GM12875 (cell line): ENCODE measurements around the gene DUSP9.
"Not testable (repeated sequence)": the region's sequence is repeated elsewhere in the genome, so short reads cannot be mapped to it uniquely, and the experiment has no call there.

Experiments used
- H3K4me3 ChIP-seq: one replicate; pipeline ENCODE4 v1.5.1; 2011; ENCODE audit warnings: low read depth, low read length, control low read depth
- TF ChIP-seq, protein P1 (sequence below): IDR thresholded peaks from 2 replicates; pipeline ENCODE4 v1.5.1; 2011; ENCODE audit warnings: low read depth, mild to moderate bottlenecking, control low read depth, inconsistent platforms, low read length, moderate library complexity, borderline replicate concordance; ENCODE audit not compliant: insufficient read depth

The DUSP9 gene

DNA sequence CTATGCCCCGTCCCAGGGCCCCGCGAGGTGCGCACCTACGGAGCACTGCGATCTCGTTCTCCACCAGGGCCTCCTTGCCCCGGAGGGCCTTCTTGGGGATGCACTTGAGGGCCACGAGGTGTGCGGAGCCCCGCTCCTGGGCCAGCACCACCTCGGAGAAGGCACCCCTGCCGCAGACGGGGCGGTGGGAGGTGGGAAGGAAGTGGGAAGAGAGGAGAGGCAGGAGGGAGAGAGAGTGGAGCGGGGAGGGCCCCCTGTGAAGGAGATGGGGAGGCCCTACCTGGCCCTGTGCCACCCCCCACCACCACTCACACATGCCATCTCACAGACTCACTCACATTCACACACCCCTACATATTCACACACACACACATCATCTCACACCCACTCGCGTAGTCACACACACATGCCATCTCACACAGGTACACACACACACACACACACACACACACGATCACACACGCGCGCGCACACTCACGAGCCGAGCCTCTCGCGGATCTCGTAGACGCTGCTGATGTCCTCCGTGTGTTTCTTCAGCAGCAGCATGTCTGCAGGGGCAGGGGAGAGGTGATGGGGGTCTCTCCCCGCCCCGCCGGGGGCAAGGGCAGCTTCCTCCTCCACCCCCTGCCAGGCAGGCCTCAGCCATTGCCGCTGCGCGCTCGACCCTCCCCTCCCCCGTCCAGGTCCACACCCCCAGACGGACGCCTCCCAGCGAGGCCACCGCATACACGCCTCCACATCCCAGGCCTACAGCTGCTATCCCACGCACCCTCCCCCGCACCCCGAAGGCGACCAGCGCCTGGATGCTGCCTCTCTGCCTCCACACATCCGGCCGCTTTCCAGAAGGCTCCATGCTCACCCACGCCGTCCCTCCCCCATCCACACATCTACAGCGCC, 25.8 kb downstream of the DUSP9 start:
- TF ChIP-seq, protein P1, sequence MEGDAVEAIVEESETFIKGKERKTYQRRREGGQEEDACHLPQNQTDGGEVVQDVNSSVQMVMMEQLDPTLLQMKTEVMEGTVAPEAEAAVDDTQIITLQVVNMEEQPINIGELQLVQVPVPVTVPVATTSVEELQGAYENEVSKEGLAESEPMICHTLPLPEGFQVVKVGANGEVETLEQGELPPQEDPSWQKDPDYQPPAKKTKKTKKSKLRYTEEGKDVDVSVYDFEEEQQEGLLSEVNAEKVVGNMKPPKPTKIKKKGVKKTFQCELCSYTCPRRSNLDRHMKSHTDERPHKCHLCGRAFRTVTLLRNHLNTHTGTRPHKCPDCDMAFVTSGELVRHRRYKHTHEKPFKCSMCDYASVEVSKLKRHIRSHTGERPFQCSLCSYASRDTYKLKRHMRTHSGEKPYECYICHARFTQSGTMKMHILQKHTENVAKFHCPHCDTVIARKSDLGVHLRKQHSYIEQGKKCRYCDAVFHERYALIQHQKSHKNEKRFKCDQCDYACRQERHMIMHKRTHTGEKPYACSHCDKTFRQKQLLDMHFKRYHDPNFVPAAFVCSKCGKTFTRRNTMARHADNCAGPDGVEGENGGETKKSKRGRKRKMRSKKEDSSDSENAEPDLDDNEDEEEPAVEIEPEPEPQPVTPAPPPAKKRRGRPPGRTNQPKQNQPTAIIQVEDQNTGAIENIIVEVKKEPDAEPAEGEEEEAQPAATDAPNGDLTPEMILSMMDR, result no peak
- no peak overlapping the region for H3K4me3 ChIP-seq

DNA sequence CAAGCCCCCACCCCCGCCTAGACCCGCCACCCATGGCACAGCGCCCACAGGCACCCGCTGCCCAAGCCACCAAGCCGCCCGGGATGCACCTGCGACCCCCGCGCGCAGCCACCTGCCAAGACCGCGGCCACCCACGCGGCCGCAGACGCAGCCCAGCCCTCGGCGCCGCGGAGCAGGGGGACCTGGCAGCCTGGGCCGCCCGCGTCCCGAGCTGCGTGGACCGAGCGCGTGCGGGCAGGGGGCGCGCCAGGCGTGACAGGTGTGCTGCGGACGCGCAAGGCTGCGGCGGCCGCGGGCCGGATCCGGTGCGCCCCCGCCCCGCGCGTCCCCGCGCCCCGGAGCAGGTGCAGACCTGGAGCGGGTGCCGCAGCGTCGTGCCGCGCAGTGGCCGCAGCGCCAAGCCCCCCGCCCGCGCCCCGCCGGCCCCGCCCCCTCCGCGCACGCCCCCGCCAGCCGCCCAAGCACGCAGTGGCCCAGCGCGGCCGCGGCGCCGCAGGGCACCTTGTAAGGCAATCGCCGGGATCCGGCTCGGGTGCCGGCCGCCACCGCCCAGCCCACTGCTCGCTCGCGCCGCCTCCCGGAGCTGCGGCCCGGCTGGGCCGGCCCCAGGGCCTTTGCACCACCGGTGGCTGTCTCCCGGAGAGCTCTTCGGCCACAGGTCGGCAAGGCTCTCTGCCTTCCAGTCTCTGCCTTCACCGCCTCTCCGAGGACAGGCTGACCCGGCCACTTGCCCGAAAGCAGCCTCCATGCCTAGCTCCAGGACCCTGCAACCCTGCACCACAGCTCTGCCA, 26.6 kb downstream of the DUSP9 start, which contains the start of gene PNCK:
TSS of gene PNCK (minus strand) at position 386 of the 791 bp plus-strand sequence. CDS start 737 bp downstream, outside the sequence.
- no peak within 1 kb of the TSS for H3K4me3 ChIP-seq
- TF ChIP-seq, protein P1, result no peak

DNA sequence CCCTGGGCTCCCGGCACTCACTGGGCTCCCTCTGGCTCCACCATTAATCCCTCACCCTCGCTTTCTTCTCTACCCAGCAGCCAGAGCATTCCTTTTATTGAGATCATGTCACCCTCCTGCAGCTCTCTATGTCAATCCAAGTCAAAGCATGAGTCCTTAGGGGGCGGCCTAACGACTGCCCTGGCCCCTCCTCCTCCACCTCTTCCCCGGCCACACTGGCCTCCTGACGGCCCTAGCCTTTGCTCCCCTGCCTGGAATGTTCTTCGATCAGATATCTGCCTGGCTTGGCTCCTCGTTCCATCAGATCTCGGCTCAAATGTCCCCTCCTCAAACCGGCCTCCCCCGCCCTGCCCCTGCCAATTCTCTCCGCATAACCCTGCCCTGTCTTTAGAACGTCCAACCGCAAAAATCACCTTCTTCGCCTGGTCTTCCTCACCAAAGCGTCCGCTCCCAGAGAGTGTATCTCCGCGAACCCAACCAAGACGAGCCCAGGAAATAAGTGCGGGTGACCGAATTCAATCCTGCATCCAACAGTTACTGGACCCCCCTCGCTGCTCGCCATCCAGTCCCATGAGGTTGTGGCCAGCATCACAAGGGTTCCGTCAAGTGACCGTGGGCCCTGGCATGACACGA, 27.3 kb downstream of the DUSP9 start:
- TF ChIP-seq, protein P1, result no peak
- H3K4me3 ChIP-seq, result no peak overlapping the region

DNA sequence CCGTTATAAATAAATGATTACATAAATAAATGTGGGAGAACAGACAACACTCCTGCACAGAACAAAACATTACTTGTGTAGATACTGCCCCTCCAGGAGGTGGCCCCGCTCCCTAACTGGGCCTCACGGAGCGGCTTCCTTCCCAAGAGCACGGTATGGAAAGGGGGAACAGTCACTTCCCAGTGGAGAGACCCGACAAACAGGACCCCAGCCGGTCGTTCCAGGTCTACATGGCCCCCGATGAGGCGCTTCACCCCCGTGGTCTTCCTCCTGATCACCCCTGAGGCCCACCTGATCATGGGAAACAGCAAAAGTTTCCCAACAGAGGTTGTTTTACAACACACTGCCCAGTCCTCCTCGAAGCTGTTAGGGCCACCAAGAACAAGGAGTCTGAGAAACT, 34.2 kb downstream of the DUSP9 start:
- TF ChIP-seq, protein P1, result no peak
- H3K4me3 ChIP-seq, result no peak overlapping the region

DNA sequence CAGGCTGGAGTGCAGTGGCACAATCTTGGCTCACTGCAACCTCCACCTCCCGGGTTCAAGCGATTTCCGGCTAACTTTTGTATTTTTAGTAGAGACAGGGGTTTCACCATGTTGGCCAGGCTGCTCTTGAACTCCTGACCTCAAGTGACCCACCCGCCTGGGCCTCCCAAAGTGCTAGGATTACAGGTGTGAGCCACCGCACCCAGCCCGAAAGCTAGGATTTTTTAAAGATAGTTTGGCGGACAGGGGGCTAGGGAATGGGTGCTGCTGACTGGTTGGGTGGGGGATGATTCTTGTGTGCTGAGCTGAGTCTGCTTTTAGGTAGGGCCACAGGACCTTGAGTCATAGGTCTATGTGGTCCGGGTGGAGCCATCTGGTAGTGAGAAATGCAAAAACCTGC, 36.5 kb downstream of the DUSP9 start:
- H3K4me3 ChIP-seq, result not testable (repeated sequence)

DNA sequence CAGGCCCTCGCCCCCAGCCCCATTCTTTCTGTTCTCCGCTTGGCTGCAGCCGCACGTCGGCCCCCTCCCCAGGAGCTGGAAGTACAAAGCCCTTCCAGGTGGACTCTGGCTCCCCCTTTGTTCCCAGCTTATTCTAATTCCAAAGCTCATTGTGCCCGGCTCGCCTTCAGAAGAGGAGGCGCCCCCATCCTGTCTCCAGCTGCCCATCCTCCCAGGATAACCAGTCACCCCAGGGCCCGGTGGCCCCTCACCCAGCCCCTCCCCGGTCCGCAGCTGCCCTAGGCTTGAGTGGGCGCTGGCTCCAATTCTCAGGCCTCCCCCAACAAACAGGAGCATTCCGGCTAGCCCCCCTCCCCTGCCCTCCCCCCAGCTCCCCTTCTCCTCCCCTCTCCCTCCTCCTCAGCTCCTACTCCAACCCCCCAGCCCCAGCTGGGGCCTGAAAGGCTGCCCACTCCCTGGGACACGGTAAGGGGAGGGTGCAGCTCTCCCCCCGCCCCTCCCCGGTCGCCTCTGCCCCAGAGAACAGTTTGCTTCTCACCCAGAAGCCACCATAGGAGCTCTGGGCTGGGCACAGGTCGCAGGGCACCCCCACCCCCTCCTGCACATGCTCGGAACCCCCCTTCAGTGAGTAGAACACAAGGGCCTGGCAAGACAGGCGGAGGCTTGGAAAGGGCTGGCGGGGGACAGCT, 37.6 kb downstream of the DUSP9 start:
- TF ChIP-seq, protein P1, result no peak
- no peak overlapping the region for H3K4me3 ChIP-seq

DNA sequence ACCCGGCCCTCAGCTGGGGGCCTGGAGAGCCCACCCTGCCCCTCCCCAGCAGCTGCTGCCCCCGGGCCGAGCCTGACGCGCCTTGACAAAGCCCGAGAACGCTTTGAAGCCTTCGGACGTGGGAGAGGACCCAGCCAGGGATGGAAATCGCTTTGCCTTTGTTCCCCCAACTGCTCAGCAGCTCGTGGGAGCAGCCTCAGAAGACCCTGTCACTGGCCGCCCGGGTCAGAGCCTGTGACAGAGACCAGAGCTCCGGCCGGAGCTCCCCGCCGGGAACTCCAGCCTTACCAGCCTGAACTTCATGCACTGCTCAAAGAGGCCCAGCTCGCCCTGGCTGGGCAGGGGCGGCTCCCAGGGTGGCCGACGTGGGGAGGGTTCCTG, 38.1 kb downstream of the DUSP9 start:
- TF ChIP-seq, protein P1, result no peak
- no peak overlapping the region for H3K4me3 ChIP-seq
